Muscle of back (tissue), 11 donors: ENCODE results near the gene POU2F1. TPM values are rescaled to one million over a fixed set of nuclear protein-coding genes. Genes with fewer than 3 reads are reported as not detected.
"Not testable (repeated sequence)": the region's sequence is repeated elsewhere in the genome, so short reads cannot be mapped to it uniquely, and the experiment has no call there.

Experiments
- DNase-seq, 3 donors: peaks; one replicate each; pipeline versions ENCODE4 v3.0.0 to v3.0.0-alpha.2; 2013
- polyA plus RNA-seq, 10 donors: library from polyadenylated mRNA; unstranded; fragments of 120-200 nt; gene quantifications; one replicate each; pipeline ENCODE4 v1.2.1, GENCODE V29; 2013; ENCODE audit not compliant: insufficient read length in 10 of 10

POU2F1 gene
- polyA plus RNA-seq, 10 donors = 4.4 to 9.4 (median 6.4) TPM

DNA sequence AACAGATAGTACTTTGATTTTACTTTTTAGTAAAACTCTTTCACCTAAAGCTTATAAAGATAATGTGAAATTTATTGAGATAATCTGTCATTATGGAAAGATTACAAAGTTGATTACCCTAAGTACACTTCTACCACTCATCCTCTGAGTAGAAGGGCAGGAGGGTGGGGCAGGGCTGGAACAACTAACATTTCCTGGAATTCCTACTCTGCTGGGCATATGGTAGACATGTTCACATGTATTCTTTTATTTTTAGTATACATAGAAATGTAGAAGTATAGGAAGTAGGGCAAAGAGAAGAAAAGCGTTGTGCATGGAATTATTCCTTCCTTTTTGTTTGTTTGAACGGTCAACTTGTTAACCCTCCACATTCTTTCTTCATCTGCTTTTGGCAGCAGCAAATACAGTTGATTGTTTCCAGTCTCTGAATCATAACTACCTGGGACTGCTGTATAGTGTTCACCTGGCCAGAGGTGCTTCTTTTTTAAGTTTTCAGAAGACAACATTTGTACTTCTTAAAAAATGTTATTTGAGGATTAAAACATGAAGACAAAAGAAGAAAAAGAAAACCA, 85.1 kb downstream of the POU2F1 start:
- DNase-seq = no peak

DNA sequence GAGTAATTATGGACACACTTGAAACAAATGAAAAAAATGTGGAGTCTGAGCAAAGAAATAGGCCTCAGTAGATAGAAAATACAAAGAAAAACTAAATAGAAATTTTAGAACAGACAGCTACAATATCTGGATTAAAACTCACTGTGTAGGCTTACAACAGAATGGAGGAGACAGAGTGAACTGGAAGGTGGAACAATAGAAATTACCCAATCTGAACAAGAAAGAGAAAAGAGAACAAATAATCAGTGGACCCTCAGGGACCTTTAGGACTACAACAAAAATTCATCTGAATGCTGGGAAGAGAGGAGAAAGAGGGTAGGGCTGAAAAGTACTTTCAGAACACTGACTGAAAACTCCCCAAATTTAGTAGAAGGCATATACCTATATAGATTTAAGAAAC, 90.0 kb downstream of the POU2F1 start:
- no peak for DNase-seq

DNA sequence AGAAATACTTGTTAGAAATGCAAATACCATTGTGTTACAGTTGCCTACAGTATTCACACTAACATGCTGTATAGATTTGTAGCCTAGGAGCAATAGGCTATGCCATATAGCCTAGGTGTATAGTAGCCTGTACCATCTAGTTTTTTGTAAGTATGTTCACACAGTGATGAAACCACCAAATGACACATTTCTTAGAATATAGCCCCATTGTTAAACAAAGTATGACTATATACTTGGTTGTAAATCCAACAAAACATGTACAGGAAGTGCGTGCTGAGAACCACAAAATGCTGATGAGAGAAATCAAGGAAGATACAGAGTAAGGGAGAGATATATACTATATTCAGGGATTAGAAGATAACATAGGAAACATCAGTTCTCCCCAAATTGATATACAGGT, 92.2 kb downstream of the POU2F1 start:
- no peak for DNase-seq

DNA sequence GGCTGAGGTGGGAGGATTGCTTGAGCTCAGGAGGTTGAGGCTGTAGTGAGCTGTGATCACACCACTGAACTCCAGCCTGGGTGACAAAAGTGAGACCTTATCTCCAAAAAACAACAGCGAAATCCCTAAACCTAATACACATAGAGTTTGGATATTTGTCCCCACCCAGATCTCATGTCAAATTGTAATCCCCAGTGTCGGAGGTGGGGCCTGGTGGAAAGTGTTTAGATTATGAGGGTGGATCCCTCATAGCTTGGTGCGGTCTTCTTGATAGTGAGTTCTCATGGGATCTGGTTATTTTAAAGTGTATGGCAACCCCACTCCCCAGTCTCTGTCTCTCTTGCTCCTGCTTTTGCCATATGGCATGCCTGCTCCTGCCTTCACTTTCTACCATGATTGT, 94.0 kb downstream of the POU2F1 start:
- DNase-seq = no peak

DNA sequence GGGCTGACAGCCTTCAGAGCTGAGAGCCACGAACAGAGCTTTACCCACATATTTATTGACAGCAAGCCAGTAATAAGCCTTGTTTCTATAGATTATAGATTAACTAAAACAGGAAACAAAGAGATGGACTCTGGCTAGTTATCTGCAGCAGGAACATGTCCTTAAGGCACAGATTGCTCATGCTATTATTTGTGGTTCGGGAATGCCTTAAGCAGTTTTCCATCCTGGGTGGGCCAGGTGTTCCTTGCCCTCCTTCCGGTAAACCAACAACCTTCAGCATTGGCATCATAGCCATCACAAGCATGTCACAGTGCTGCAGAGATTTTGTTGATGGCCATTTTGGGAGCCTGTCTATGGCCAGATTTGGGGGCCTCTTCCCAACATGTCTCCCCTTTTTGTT, 96.8 kb downstream of the POU2F1 start:
- DNase-seq = no peak

DNA sequence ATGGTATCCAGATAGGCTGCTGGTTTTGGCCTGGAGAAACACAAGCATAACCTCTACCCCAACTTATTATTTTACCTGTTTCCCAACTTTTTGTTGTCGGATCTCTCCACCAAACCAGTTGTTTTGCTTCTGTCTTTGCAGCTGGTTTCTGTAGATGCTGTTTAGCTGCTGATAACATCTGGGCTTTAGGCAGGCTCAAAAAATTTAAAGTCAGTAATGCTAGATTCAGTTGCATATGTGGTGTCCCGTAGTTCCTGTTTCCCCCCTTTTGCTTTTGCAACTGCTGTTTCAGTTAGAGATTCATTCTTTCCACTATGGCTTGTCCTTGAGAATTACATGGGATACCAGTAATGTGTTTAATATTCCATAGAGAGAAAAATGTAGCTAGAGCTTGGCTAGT, 98.5 kb downstream of the POU2F1 start:
- not testable (repeated sequence) for DNase-seq

DNA sequence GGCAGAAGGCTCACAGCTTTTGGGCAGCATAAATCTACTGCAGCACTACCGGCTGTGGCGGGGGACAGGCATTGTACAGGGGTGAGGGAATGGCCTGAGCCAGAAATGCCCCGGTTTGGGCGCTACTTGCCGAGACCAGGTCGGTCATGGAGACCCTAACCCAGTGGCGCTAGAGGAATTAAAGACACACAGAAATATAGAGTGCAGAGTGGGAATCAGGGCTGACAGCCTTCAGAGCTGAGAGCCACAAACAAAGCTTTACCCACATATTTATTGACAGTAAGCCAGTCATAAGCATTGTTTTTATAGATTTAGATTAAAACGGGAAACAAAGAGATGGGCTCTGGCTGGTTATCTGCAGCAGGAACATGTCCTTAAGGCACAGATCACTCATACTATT, 101.8 kb downstream of the POU2F1 start:
- no peak for DNase-seq

DNA sequence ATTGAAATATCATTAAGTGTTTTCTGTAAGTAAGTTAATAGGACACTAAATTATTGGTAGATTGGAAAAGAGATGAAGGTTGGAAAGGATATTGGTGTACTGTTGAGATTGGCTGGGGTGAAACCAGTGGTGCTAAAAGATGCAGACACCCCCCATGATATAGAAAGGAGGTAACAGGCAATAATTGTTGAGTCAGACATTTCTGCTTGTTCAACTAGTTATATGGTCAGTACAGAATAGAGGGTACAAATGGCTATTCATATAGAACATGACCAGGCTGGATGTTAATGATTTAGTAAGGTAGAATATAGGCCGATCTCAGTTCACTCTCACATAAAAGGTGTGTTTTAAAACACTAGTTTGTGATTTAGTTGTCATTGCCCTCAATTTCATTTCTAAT, 104.5 kb downstream of the POU2F1 start:
- DNase-seq = no peak

DNA sequence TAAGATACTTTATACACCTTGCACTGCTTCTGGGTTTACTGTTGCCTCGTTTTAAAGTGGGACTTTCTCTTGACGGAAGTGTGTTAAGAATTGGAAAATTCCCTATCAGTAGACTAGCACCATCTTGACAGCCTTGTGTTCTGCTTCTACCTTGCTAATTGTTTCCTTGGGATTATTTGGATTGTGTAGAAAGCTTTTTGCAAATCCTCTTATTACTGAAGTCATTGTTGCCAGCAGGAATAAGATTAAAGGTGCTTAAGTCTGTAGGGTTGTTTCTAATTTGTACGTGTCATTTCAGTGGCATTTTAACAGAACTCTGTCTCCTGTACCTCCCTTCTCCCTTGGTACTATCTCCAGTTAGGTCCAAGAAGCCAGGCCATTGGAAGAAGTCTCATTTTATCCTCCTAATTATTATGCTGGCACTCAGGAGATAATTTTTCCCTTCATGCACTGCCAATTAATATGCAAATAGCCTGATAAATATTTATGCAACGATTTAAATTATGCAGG, 107.7 kb downstream of the POU2F1 start:
- no peak for DNase-seq

DNA sequence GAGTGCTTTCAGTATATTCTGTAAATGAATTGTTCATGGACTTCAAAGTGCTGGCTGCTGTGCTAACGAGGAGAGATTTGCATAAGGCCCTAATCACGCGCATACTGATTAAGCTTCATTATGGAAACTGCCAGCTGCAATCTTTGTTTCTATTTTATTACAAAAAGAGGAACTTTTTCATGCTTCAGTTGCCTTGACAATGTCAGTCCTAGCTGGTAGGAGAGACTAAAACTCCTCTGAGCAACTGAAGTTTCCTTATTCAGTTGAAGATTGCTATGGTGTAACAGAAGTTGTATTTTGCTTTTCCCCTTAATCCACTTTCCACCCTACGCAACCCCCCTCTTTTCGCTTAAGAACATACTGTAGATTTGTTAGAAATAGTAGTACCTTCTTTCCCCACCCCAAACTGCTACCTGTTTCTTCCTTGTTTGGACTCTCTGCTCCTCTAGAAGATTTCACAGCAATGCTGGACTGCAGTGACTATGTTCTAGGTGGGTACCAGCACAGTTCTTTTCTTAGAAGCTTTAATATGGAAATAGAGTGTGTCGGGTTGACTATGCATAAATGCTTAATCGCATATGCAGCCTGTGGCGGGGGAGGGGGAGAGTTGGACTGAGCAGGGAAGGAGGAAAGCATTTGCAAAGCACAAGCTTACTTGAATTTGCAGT, 108.3 kb downstream of the POU2F1 start:
- peak; percentile 3 to 32 (median 18) for DNase-seq

DNA sequence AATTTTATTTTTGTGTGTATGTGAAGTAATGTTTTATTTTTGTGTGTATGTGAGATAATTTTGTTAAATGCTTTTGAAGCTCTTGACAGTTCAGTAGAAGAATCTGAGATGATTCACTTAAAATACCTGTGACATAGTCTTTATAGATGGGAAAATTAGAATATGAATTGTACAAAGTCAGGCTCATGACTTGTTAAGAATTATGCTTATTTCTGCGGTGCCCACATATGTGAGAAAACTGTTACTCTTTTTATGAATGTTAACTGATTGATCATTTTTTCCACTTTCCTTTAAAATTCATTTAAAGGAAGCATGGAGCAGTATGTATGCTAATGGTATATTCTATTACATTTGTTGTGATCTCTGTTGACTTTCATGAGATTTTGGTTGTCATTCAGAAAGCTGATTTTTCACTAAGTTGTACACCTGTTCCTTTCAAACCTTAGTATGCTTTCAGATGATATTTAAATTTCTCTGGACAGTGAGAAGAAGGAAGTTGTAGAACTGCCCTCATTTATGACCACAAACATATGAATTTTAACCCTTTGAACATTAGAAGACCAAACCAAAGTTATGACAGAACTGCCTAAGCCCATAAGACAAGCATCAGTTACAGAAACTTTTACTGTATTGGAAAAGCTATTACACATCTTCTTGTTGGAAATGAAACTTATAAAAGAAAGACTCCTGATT, 110.1 kb downstream of the POU2F1 start:
- DNase-seq = no peak

DNA sequence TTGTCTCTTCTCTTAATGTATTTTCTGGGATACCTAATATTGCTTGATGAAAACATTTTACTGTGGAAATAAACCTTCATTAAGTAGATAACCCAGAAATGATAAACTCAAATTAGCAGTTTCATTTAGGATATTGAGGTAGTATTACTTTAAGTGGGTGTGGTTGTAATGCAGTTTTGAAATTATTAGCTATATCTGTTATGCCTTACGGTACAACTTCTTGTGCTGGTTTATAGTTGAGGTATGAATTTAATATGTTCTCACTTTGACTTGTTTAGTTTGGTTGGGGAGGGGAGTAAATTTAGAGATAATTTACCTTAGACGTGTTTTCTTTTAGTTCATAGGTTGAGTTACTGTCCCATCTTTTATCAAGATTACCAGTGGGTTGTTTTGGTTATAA, 111.0 kb downstream of the POU2F1 start:
- no peak for DNase-seq

DNA sequence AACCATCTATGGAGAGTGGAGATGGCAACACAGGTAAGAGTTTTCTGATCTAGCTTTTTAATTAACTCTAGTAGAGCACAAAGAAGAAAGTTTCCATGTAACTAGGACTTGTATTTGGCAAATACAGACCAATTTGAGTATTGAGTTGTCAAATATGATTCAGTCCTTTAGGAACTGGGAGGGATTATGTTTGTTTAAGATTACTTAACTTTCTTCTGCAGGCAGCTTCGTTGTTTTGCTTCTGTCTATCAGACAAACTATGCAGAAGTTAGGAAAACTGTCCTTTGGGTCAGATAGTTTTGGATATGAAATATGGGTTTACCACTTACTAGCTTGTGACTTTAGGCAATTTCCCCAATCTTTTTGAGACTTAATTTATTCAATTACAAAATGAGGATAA, 111.8 kb downstream of the POU2F1 start:
- DNase-seq = no peak

DNA sequence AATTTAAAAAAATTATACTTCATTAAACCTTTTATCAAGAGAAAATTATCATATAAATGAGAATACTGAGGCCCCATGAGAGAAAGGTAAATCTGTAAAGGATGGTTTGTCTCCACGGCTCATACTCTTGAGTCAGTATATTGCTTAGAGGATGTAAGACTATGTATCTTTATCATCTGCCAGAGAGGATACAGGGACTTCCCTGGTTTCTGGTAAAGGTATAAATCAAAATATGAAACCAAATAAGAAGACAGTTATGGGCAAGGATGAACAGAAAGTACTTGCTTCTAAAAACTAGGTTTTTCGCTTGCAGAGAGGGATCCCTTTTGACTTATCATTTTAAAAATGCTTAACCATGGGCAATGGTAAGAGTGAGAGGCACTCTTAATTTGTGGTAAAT, 112.4 kb downstream of the POU2F1 start:
- DNase-seq = no peak

DNA sequence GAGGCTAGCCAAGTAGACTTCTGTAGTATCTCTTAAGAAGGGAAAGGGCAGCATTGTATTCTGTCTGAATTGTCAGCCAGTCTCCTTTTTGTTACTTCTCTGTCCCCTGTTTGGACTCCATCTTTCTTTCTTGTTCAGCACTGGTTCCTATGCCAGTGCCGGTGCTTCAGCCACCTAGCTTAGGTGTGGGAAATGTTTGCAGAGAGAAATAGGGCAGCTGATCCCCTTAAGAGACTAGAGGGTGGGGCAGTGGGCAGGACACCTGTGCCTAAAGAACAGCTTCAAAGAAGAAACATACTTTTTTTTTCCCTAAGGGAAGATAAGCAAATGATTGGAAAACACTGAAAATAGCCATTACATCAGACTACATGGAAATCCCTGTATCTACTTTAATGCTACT, 113.0 kb downstream of the POU2F1 start:
- DNase-seq = no peak

DNA sequence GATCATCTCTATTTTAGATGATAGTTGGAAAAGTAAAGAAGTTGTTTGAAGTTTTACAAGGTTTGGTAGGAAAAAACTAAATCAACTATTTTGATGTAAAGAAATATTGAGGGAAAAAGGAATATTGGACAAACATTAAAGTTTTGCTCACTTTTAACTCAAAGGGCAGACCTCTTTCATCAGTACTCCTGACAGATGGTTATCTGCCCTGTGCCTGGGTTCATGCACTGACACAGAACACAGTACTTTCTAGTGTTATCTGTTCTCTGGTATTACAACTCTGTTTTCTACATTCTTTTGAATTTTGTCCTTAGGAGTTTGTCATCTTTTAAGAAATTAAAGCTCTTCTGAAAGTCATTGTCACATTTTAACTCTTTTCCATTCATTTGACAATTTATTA, 118.7 kb downstream of the POU2F1 start:
- DNase-seq = no peak

DNA sequence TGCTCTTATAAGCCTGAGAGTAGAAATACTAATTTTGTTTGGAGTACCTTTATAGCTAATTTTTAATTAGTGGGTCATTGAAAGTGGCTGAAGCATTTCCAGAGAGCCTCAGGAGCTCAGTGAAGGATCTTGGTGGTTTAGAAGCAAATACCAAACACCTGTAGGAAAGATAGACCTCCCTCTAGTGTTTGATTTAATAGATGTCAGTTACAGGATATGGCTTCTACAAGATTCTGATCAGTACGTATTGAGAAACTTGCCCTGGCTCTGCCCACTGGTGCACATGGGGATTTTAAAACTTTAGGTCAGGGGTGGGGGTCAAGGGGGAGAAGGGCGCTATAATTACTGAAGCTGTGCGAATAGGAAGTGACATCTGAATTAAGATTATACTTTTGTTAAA, 122.2 kb downstream of the POU2F1 start:
- DNase-seq = no peak

DNA sequence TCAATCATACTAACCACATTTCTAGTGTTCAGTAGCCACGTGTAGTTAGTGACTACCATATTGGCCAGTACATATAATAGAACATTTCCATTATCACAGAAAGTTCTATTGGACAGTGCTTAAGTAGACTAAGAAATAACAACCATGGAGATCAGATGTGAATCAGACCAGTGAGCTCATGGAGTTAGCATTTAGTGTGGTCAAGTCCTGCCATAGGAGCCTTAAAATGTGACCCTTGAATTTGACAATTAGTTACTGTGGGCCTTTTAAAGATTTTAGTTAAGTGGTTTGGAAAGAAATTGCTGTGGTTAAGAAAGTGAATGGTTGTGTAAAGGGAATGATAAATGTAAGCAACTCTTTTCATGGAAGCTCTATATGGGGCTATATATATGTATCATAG, 123.4 kb downstream of the POU2F1 start:
- DNase-seq = no peak

DNA sequence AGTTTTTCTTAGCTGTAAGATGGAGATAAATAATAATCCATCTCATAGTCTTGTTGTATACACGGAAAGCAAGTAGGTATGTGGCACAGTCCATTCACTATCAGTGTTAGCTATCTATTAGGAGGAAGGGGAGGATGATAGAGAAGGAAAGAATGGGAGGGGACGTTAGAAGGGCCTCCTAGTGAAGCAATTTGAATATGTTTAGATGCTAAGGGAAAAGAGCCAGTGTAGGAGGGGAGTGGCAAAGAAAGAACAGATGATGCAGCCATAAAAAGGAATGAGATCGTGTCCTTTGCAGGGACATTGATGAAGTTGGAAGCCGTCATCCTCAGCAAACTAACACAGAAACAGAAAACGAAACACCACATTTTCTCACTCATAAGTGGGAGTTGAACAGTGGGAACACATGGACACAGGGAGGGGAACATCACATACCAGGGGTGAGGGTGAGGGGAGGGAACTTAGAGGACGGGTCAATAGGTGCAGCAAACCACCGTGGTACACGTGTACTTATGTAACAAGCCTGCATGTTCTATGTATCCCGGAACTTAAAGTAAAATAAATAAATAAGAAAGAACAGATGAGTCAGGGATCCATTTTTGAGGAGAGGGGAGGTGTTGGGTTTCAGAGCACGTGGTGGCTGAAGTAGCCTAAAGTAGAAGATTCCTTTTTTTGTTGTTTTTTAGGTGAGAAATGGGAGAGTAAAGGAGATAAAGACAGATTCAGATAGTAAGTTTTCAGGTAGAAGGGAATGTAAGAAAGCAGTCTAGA, 124.1 kb downstream of the POU2F1 start:
- no peak for DNase-seq

DNA sequence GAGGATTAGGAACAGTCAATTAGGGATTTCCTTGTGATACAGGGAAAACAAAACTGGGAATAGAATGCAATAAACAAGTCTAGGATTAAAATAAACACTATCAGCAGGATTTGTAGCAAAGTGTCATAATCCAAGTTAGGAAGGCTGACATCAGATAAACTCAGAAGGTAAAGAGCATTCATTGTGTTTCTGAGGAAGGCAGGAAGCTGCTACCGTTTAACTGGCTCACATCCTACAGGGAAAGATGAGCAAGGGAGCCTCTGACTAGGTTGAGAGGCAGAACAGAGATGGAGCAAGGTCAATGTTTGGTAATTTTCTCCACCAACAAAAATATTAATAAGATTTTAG, 124.7 kb downstream of the POU2F1 start:
- no peak for DNase-seq

DNA sequence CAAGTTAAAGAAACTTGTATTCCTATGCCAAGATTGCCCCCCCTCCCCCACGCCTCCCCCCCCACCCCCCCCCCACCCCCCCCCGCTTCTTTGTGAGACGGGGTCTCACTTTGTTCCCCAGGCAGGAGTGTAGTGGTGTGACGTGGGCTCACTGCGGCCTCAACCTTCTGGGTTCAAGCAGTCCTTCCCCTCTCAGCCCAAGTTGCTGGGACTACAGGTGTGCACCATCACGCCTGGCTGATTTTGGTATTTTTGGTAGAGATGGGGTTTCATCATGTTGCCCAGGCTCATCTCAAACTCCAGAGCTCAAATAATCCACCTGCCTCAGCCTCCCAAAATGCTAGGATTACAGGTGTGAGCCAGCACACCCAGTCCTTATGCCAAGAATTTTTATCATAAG, 136.6 kb downstream of the POU2F1 start:
- DNase-seq = no peak

DNA sequence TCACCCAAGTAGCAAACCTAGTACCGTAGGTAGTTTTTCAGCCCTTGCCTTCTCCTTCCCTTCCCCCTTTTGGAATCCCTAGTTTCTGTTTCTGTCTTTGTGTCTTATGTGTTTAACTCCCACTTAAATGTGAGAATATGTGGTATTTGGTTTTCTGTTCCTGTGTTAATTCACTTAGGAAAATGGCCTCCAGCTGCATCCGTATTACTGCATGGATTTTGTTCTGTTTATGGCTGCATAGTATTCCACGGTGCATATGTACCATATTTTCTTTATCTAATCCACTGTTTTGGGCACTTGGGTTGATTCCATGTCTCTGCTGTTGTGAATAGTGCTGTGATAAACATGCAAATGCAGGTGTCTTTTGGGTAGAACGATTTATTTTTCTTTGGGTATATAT, 138.6 kb downstream of the POU2F1 start:
- no peak for DNase-seq

DNA sequence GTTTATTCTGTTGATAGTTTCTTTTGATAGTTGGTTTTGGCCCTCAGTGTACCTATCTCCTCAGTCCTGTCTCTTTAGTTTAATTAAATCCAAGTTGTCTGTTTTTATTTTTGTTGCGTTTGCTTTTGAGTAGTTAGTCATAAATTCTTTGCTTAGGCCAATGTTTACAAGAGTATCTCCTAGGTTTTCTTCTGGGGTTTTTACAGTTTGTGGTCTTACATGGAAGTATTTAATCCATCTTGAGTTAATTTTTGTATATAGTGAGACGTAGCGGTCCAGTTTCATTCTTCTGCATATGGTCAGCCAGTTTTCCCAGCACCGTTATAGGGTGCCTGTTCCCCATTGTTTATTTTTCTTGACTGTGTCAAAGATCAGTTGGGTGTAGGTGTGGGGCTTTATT, 139.4 kb downstream of the POU2F1 start:
- DNase-seq = no peak
